IMR-90 (cell line): ENCODE measurements around the gene SOX8. TPM values are rescaled to one million over a fixed set of nuclear protein-coding genes. Genes with fewer than 3 reads are reported as not detected.

Experiments
- ATAC-seq: fragments of 200-7000 bp; cut with Tn5 transposase; 2 replicates; pipeline ENCODE4 v1.9.1; 2020; ENCODE audit warnings: low read depth, mild to moderate bottlenecking, moderate library complexity
- BruUV-seq: library from RNA; stranded (reverse); fragments of 400-500 nt; replicated peaks from 2 replicates; lab custom pipeline; 2021; lab: Mats Ljungman, UMichigan
- CTCF ChIA-PET: fragments of 300-600 bp; formaldehyde crosslinking; extraction: SDS; loops from one replicate; lab custom pipeline; 2021; ENCODE audit warnings: antibody characterized with exemption; lab: Yijun Ruan, JAX
- POLR2A ChIA-PET: fragments of 300-600 bp; sonication (Branson Sonifier 250); formaldehyde crosslinking; loops from one replicate; lab custom pipeline; 2022; ENCODE audit warnings: antibody characterized with exemption; ENCODE audit not compliant: unreplicated experiment; lab: Charles Lee
- DNase-seq: peaks from one replicate; pipeline ENCODE4 v3.0.0; 2013
- H2AFZ ChIP-seq: replicated peaks from 2 replicates; pipeline ENCODE3; 2013; ENCODE audit warnings: low read length, mild to moderate bottlenecking; ENCODE audit not compliant: poor library complexity
- H2AK5ac ChIP-seq: 2 replicates; pipeline ENCODE4 v1.6.1; 2013; ENCODE audit warnings: low read depth, low read length, inconsistent platforms
- H2AK9ac ChIP-seq: replicated peaks from 2 replicates; pipeline ENCODE3; 2013; ENCODE audit warnings: mild to moderate bottlenecking, low read depth, low read length, moderate library complexity; ENCODE audit not compliant: poor library complexity
- H2BK120ac ChIP-seq: 2 replicates; pipeline ENCODE4 v1.6.1; 2013; ENCODE audit warnings: low read depth, low read length, inconsistent platforms
- H2BK15ac ChIP-seq: 3 replicates; pipeline ENCODE4 v1.6.1; 2013; ENCODE audit warnings: low read depth, low read length, inconsistent platforms
- H2BK20ac ChIP-seq: 2 replicates; pipeline ENCODE4 v1.6.1; 2013; ENCODE audit warnings: low read depth, mild to moderate bottlenecking, inconsistent platforms, low read length, moderate library complexity
- H2BK5ac ChIP-seq: 2 replicates; pipeline ENCODE4 v1.6.1; 2013; ENCODE audit warnings: mild to moderate bottlenecking, low read depth, low read length, inconsistent platforms; ENCODE audit not compliant: poor library complexity, severe bottlenecking
- H3K14ac ChIP-seq: replicated peaks from 2 replicates; pipeline ENCODE4 v1.6.1; 2013; ENCODE audit warnings: low read depth, low read length, inconsistent platforms
- H3K18ac ChIP-seq: 2 replicates; pipeline ENCODE4 v1.6.1; 2013; ENCODE audit warnings: low read depth, low read length, control low read depth
- H3K23ac ChIP-seq: 2 replicates; pipeline ENCODE4 v1.6.1; 2013; ENCODE audit warnings: low read depth, low read length, inconsistent platforms
- H3K27ac ChIP-seq: 2 replicates; pipeline ENCODE4 v1.5.1; 2013; ENCODE audit warnings: mild to moderate bottlenecking, control low read depth, low read length; ENCODE audit not compliant: insufficient read depth
- H3K27me3 ChIP-seq: 2 replicates; pipeline ENCODE4 v1.6.1; 2013; ENCODE audit warnings: low read length; ENCODE audit not compliant: control insufficient read depth, insufficient read depth
- H3K36me3 ChIP-seq: 2 replicates; pipeline ENCODE4 v1.6.1; 2013; ENCODE audit warnings: low read length, mixed read lengths; ENCODE audit not compliant: control insufficient read depth, insufficient read depth
- H3K4ac ChIP-seq: 2 replicates; pipeline ENCODE4 v1.6.1; 2013; ENCODE audit warnings: low read depth, low read length, inconsistent platforms
- H3K4me1 ChIP-seq: 2 replicates; pipeline ENCODE4 v1.6.1; 2013; ENCODE audit warnings: low read length, mixed read lengths; ENCODE audit not compliant: control insufficient read depth, insufficient read depth
- H3K4me2 ChIP-seq: 2 replicates; pipeline ENCODE4 v1.6.1; 2013; ENCODE audit warnings: low read depth, mild to moderate bottlenecking, control low read depth, low read length, moderate library complexity
- H3K4me3 ChIP-seq: 2 replicates; pipeline ENCODE4 v1.5.1; 2013; ENCODE audit warnings: low read depth, mild to moderate bottlenecking, control low read depth, low read length, moderate library complexity; ENCODE audit not compliant: insufficient read depth
- H3K56ac ChIP-seq: 2 replicates; pipeline ENCODE4 v1.6.1; 2013; ENCODE audit warnings: low read length, inconsistent platforms; ENCODE audit not compliant: insufficient read depth; ENCODE audit errors: extremely low read depth
- H3K79me1 ChIP-seq, 2 experiments: 2 replicates each; pipeline ENCODE4 v1.6.1; 2013; ENCODE audit warnings: low read length in 2 of 2, inconsistent platforms in 1 of 2, low read depth in 1 of 2
- H3K9ac ChIP-seq: 2 replicates; pipeline ENCODE4 v1.6.1; 2013; ENCODE audit warnings: low read depth, low read length, control low read depth
- H3K9me1 ChIP-seq: 2 replicates; pipeline ENCODE4 v1.6.1; 2013; ENCODE audit warnings: low read length, inconsistent platforms; ENCODE audit not compliant: insufficient read depth
- H3K9me3 ChIP-seq: 2 replicates; pipeline ENCODE4 v1.6.1; 2013; ENCODE audit warnings: low read length; ENCODE audit not compliant: control insufficient read depth, insufficient read depth
- H4K20me1 ChIP-seq: 2 replicates; pipeline ENCODE4 v1.6.1; 2013; ENCODE audit warnings: low read length, inconsistent platforms; ENCODE audit not compliant: insufficient read depth
- H4K5ac ChIP-seq: 2 replicates; pipeline ENCODE4 v1.6.1; 2013; ENCODE audit warnings: mild to moderate bottlenecking, low read depth, low read length, control low read depth
- H4K8ac ChIP-seq, 2 experiments: 2 replicates each; pipeline ENCODE4 v1.6.1; 2013; ENCODE audit warnings: low read depth in 2 of 2, low read length in 2 of 2, control low read depth in 1 of 2, inconsistent platforms in 1 of 2
- H4K91ac ChIP-seq: 2 replicates; pipeline ENCODE4 v1.6.1; 2013; ENCODE audit warnings: low read depth, low read length, inconsistent platforms; ENCODE audit not compliant: insufficient read depth
- BHLHE40 ChIP-seq: fragments of 150-350 bp; IDR thresholded peaks from 2 replicates; pipeline ENCODE4 v1.6.1; 2016; ENCODE audit warnings: mild to moderate bottlenecking, low read depth, low read length
- CHD1 ChIP-seq: IDR thresholded peaks from 2 replicates; pipeline ENCODE4 v1.6.1; 2012; ENCODE audit warnings: low read depth, low read length, improper control_type of control experiment
- MAFK ChIP-seq: IDR thresholded peaks from 2 replicates; pipeline ENCODE4 v1.6.1; 2012; ENCODE audit warnings: low read depth, low read length, improper control_type of control experiment
- NFE2L2 ChIP-seq: fragments of 150-350 bp; IDR thresholded peaks from 2 replicates; pipeline ENCODE4 v1.6.1; 2016; ENCODE audit warnings: low read depth, mild to moderate bottlenecking, low read length
- POLR2A ChIP-seq: IDR thresholded peaks from 2 replicates; pipeline ENCODE4 v1.6.1; 2012; ENCODE audit warnings: mild to moderate bottlenecking, low read depth, low read length
- RAD21 ChIP-seq: IDR thresholded peaks from 2 replicates; pipeline ENCODE4 v1.6.1; 2012; ENCODE audit warnings: low read length, improper control_type of control experiment
- RCOR1 ChIP-seq: IDR thresholded peaks from 2 replicates; pipeline ENCODE4 v1.6.1; 2012; ENCODE audit warnings: mild to moderate bottlenecking, low read length, improper control_type of control experiment; ENCODE audit not compliant: insufficient replicate concordance
- SMC3 ChIP-seq: fragments of 150-350 bp; IDR thresholded peaks from 2 replicates; pipeline ENCODE4 v1.6.1; 2016; ENCODE audit warnings: low read depth, mild to moderate bottlenecking, antibody characterized with exemption, low read length, moderate library complexity
- WGBS, 2 experiments: methylation state at CpG; one replicate each; pipeline versions ENCODE4 v1.1.5 to v1.1.7; 2013; ENCODE audit warnings: missing lambda C conversion rate in 2 of 2; ENCODE audit not compliant: insufficient read length in 1 of 2; ENCODE audit errors: extremely low coverage in 2 of 2; 5-methylcytosine and 5-hydroxymethylcytosine counted together
- dilution Hi-C: fragments of 300-500 bp; cut with HindIII; formaldehyde crosslinking; loops from one replicate; pipeline ENCODE4 v1.14.3; 2018; ENCODE audit warnings: low sequenced_read_pairs; ENCODE audit not compliant: unreplicated experiment
- in situ Hi-C: fragments of 300-500 bp; cut with MboI; formaldehyde crosslinking; loops from 3 replicates; pipeline ENCODE4 v1.14.3; 2019; ENCODE audit warnings: low sequenced_read_pairs, inconsistent platforms, mixed read lengths
- intact Hi-C: fragments of 100-400 bp; cut with micrococcal nuclease; formaldehyde crosslinking; loops from 2 replicates; pipeline ENCODE4 v1.10.0; 2022
- polyA plus RNA-seq, 3 experiments: library from polyadenylated mRNA; depleted of rRNA; stranded (reverse); fragments of >200 nt; gene quantifications; 2 replicates each; pipeline ENCODE4 v1.2.3, GENCODE V29; 2012; ENCODE audit warnings: low replicate concordance in 1 of 3
- total RNA-seq: library from RNA; depleted of rRNA; stranded (reverse); fragments of >200 nt; gene quantifications from 2 replicates; pipeline ENCODE4 v1.2.3, GENCODE V29; 2012
- TF ChIP-seq, protein P1 (sequence below): conservative IDR thresholded peaks from 2 replicates; pipeline ENCODE4 v1.5.1; 2012; ENCODE audit warnings: mild to moderate bottlenecking, low read depth, low read length, improper control_type of control experiment

SOX8 gene
- total and polyA plus RNA-seq, 2 of the 4 experiments (the other 2 are of a cell fraction), result under 0.01 to 0.26 TPM

DNA sequence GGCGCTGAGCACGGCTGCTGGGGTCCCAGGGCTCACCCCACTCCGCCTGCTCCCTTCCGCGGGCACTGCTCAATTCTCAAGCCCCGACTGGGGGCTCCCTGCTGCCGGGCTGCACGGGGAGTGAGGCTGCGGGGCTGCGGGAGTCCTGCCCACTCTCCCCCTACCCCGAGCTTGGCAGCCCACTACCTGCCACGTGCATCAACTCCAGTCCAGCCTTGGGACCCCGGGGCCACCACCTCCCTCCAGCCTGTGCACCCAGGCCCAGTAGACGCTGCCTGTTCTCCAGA, 47.6 kb downstream of the SOX8 start:
- no TSS peak for BruUV-seq
- dilution Hi-C loops (no loop called here), intact Hi-C loops (no loop called here), in situ Hi-C loops (no loop called here)
- ATAC-seq, result no peak
- Histone ChIP-seq H3K27ac (no peak overlapping the region), H2BK120ac (no peak overlapping the region), H3K4me1 (no peaks in the 10 kb centered on the region), H3K36me3 (no peaks in the 10 kb centered on the region), H3K56ac (no peak overlapping the region), H3K9me1 (no peaks in the 10 kb centered on the region), H3K18ac (no peak overlapping the region), H3K4me2 (no peak overlapping the region), H3K9me3 (no peaks in the 10 kb centered on the region; the same call in 1 of the 2 replicates), H3K4me3 (no peak overlapping the region), H2BK5ac (no peak overlapping the region), H2AFZ (no peak overlapping the region), H3K79me1 (no peaks in the 10 kb centered on the region), H2AK9ac (no peak overlapping the region), H3K23ac (no peak overlapping the region), H2AK5ac (no peak overlapping the region), H3K4ac (no peak overlapping the region), H2BK20ac (no peak overlapping the region), H4K20me1 (peaks cover 2% of the 10 kb centered on the region), H2BK15ac (no peak overlapping the region), H3K27me3 (peaks cover 18% of the 10 kb centered on the region; the same call in 1 of the 2 replicates), H3K9ac (no peak overlapping the region), H4K5ac (no peak overlapping the region), H4K8ac (no peak overlapping the region), H4K91ac (no peak overlapping the region), H3K14ac (no peak overlapping the region)
- ChIA-PET POLR2A (no interaction called here), CTCF (no interaction called here)
- no peak for DNase-seq
- 50% methylated on average over 7 of the region's 14 CpGs; no CpG with 5 or more reads in 1 of the 2 experiments for WGBS, 2 experiments
- TF ChIP-seq BHLHE40, result no peak
- TF ChIP-seq CHD1, result no peak
- TF ChIP-seq, protein P1, sequence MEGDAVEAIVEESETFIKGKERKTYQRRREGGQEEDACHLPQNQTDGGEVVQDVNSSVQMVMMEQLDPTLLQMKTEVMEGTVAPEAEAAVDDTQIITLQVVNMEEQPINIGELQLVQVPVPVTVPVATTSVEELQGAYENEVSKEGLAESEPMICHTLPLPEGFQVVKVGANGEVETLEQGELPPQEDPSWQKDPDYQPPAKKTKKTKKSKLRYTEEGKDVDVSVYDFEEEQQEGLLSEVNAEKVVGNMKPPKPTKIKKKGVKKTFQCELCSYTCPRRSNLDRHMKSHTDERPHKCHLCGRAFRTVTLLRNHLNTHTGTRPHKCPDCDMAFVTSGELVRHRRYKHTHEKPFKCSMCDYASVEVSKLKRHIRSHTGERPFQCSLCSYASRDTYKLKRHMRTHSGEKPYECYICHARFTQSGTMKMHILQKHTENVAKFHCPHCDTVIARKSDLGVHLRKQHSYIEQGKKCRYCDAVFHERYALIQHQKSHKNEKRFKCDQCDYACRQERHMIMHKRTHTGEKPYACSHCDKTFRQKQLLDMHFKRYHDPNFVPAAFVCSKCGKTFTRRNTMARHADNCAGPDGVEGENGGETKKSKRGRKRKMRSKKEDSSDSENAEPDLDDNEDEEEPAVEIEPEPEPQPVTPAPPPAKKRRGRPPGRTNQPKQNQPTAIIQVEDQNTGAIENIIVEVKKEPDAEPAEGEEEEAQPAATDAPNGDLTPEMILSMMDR, result no peak
- TF ChIP-seq RCOR1, result no peak
- no peak for TF ChIP-seq POLR2A
- TF ChIP-seq RAD21, result no peak
- TF ChIP-seq NFE2L2, result no peak
- no peak for TF ChIP-seq SMC3
- TF ChIP-seq MAFK, result no peak
